Transverse colon (tissue), 4 donors: Measurements from ENCODE around the gene GINS1. TPM values are rescaled to one million over a fixed set of nuclear protein-coding genes. Genes with fewer than 3 reads are reported as not detected.

ENCODE experiments used
- DNase-seq: peaks from one replicate; pipeline ENCODE4 v3.0.0-alpha.2; 2019
- H3K27ac ChIP-seq, 4 donors: fragments of 200-600 bp; sonication (generic); 2 replicates each; pipeline ENCODE4 v1.5.1; 2016 to 2018; ENCODE audit warnings: inconsistent platforms in 4 of 4
- H3K27me3 ChIP-seq: fragments of 200-600 bp; sonication (generic); 2 replicates; pipeline ENCODE4 v1.5.1; 2017; ENCODE audit warnings: inconsistent platforms
- H3K36me3 ChIP-seq, 4 donors: fragments of 200-600 bp; sonication (generic); 2 replicates each; pipeline ENCODE4 v1.5.1; 2017 to 2019; ENCODE audit warnings: inconsistent platforms in 4 of 4
- H3K4me1 ChIP-seq, 4 donors: fragments of 200-600 bp; sonication (generic); 2 replicates each; pipeline ENCODE4 v1.5.1; 2017 to 2020; ENCODE audit warnings: inconsistent platforms in 4 of 4
- H3K4me3 ChIP-seq, 4 donors: fragments of 200-600 bp; sonication (generic); 1 replicate in 1 of 4; 2 replicates in 3 of 4; pipeline versions ENCODE4 v1.5.1 to v1.6.1; 2017 to 2019; ENCODE audit warnings: inconsistent platforms in 4 of 4
- H3K9me3 ChIP-seq, 2 donors: fragments of 200-600 bp; sonication (generic); 2 replicates each; pipeline ENCODE4 v1.5.1; 2017 to 2019; ENCODE audit warnings: inconsistent platforms in 2 of 2
- CTCF ChIP-seq, 5 experiments: fragments of 200-600 bp in 3 of 5; fragments of 450-650 bp in 2 of 5; sonication (generic) in 3 of 5; IDR thresholded peaks; 1 replicate in 2 of 5; 2 replicates in 3 of 5; pipeline ENCODE4 v1.5.1; 2016 to 2017; ENCODE audit warnings: antibody characterized with exemption in 5 of 5, inconsistent platforms in 3 of 5, mild to moderate bottlenecking in 2 of 5, moderate library complexity in 1 of 5
- EP300 ChIP-seq: sonication (generic); formaldehyde crosslinking; IDR thresholded peaks from one replicate; pipeline ENCODE4 v1.6.1; 2017; ENCODE audit warnings: antibody characterized with exemption, low read depth
- POLR2A ChIP-seq: fragments of 450-650 bp; IDR thresholded peaks from one replicate; pipeline ENCODE4 v1.6.1; 2016; ENCODE audit warnings: antibody characterized with exemption, mild to moderate bottlenecking, moderate library complexity
- POLR2AphosphoS5 ChIP-seq, 3 donors: sonication (generic); formaldehyde crosslinking; IDR thresholded peaks; one replicate each; pipeline ENCODE4 v1.6.1; 2016; ENCODE audit warnings: antibody characterized with exemption in 3 of 3
- WGBS, 2 donors: methylation state at CpG; one replicate each; pipeline ENCODE4 v1.1.5; 2018; ENCODE audit warnings: low coverage in 1 of 2; 5-methylcytosine and 5-hydroxymethylcytosine counted together
- in situ Hi-C, 4 donors: fragments of 200-750 bp; cut with MboI; loops; one replicate each; pipeline versions ENCODE4 v1.15.0 to v1.15.1; 2017; ENCODE audit warnings: low sequenced_read_pairs in 3 of 4, low pct_ligation_motif_present in 1 of 4, low pct_unique_long_range_greater_than_20kb in 1 of 4
- intact Hi-C: fragments of 100-400 bp; cut with DNase I; formaldehyde crosslinking; loops from one replicate; pipeline ENCODE4 v1.15.1; 2023; ENCODE audit warnings: low total_unique reads
- total RNA-seq, 4 donors: library from RNA; depleted of rRNA; stranded (reverse); fragments of >200 nt; gene quantifications; one replicate each; pipeline ENCODE4 v1.1.0, GENCODE V29; 2016

GINS1 gene
- total RNA-seq, 4 donors from 2014 or later, result 1.3 to 1.4 TPM; not detected in 2

GRCh38 chr20:25459111-25459830 is 51.8 kb downstream of the GINS1 start:
- no peak overlapping the region for H3K4me3 ChIP-seq
- H3K27me3 ChIP-seq, result no peaks in the 10 kb centered on the region
- H3K36me3 ChIP-seq, result no peaks in the 10 kb centered on the region
- no peak overlapping the region for H3K27ac ChIP-seq
- TF ChIP-seq EP300 (no peak), POLR2A (no peak), POLR2AphosphoS5 (IDR thresholded peaks at IDR 0.05) (no peak), CTCF (IDR thresholded peaks at IDR 0.05) (no peak)
- no peaks in the 10 kb centered on the region for H3K4me1 ChIP-seq
- DNase-seq, result no peak
- no peaks in the 10 kb centered on the region for H3K9me3 ChIP-seq
- WGBS, 2 donors, result 93% methylated on average over 15 of the region's 20 CpGs; no CpG with 5 or more reads in 1 of the 2 donors
- in situ Hi-C loops, result loop anchor here in 1 of 4 donors (25.0 kb wide), 1 partner anchor 103 kb away; no protein-coding TSS in a partner anchor
- intact Hi-C loops, result no loop called here

- H3K9me3 ChIP-seq, result no peaks in the 10 kb centered on the region
- intact Hi-C loops, result no loop called here
- H3K4me3 ChIP-seq, result no peak overlapping the region
- H3K27me3 ChIP-seq, result no peaks in the 10 kb centered on the region
- DNase-seq, result no peak
- H3K36me3 ChIP-seq, result no peaks in the 10 kb centered on the region
- H3K4me1 ChIP-seq, result no peaks in the 10 kb centered on the region
- WGBS, 2 donors, result 80 to 82% methylated on average over 1 to 12 of the region's 12 CpGs
- in situ Hi-C loops, result loop anchor here in 1 of 4 donors (25.0 kb wide), 1 partner anchor 102 kb away; no protein-coding TSS in a partner anchor
- no peak overlapping the region for H3K27ac ChIP-seq
- TF ChIP-seq POLR2A, result no peak
- no peak for TF ChIP-seq CTCF (IDR thresholded peaks at IDR 0.05)
- no peak for TF ChIP-seq POLR2AphosphoS5 (IDR thresholded peaks at IDR 0.05)
- no peak for TF ChIP-seq EP300
These were observed 52.6 kb downstream of the GINS1 start for GRCh38 chr20:25459916-25460535.

GRCh38 chr20:25460566-25461280 is 53.2 kb downstream of the GINS1 start:
- Histone ChIP-seq H3K27me3 (no peaks in the 10 kb centered on the region), H3K9me3 (no peaks in the 10 kb centered on the region), H3K27ac (no peak overlapping the region), H3K4me1 (no peaks in the 10 kb centered on the region), H3K36me3 (no peaks in the 10 kb centered on the region), H3K4me3 (no peak overlapping the region)
- 89% methylated on average over 19 of the region's 19 CpGs; no CpG with 5 or more reads in 1 of the 2 donors for WGBS, 2 donors
- DNase-seq, result no peak
- no peak for TF ChIP-seq CTCF (IDR thresholded peaks at IDR 0.05)
- no peak for TF ChIP-seq POLR2AphosphoS5 (IDR thresholded peaks at IDR 0.05)
- no peak for TF ChIP-seq POLR2A
- TF ChIP-seq EP300, result no peak
- intact Hi-C loops (no loop called here), in situ Hi-C loops (loop anchor here in 1 of 4 donors (25.0 kb wide), 1 partner anchor 102 kb away; no protein-coding TSS in a partner anchor)

GRCh38 chr20:25461281-25461650 is 53.8 kb downstream of the GINS1 start:
- TF ChIP-seq POLR2A, result no peak
- TF ChIP-seq POLR2AphosphoS5 (IDR thresholded peaks at IDR 0.05), result no peak
- TF ChIP-seq CTCF (IDR thresholded peaks at IDR 0.05), result no peak
- no peak for TF ChIP-seq EP300
- Histone ChIP-seq H3K36me3 (no peaks in the 10 kb centered on the region), H3K4me3 (no peak overlapping the region), H3K4me1 (no peaks in the 10 kb centered on the region), H3K9me3 (no peaks in the 10 kb centered on the region), H3K27ac (no peak overlapping the region), H3K27me3 (no peaks in the 10 kb centered on the region)
- DNase-seq, result no peak
- intact Hi-C loops, result no loop called here
- WGBS, 2 donors, result 95% methylated on average over 9 of the region's 9 CpGs; no CpG with 5 or more reads in 1 of the 2 donors
- in situ Hi-C loops, result loop anchor here in 1 of 4 donors (25.0 kb wide), 1 partner anchor 101 kb away; no protein-coding TSS in a partner anchor
